HG02610 (cell line): ENCODE data around the gene TMA7.

Experiments used
- ATAC-seq: cut with Tn5 transposase; IDR thresholded peaks from one replicate; pipeline ENCODE4 v1.9.1; 2021; ENCODE audit warnings: mild to moderate bottlenecking, moderate library complexity; ENCODE audit not compliant: unreplicated experiment

TMA7 gene

DNA sequence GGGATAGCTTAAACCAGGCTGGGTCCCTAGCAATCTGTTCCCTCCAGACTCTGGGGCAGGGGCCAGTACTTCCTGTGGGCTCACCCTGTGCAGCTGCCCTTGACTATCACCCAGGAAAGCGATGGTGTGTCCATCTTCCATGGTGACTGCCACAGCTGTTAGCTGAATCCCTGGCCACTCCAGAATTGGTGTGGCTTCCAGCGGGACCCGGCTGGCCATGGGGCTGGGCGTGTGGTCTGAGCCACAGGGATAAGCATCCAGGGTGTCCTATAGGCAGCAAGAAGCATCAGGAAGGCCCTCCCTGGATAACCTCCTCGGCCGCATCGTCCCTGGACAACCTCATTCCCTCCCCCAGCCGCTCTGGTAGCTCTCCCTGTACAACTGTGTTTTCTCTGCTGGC is 17.4 kb upstream of the TMA7 start:
- ATAC-seq: no peak

- no peak for ATAC-seq
Observed at GRCh38 chr3:48423241-48423882, 16.7 kb upstream of the TMA7 start.

GRCh38 chr3:48423883-48424695 is 16.0 kb upstream of the TMA7 start:
- no peak for ATAC-seq

DNA sequence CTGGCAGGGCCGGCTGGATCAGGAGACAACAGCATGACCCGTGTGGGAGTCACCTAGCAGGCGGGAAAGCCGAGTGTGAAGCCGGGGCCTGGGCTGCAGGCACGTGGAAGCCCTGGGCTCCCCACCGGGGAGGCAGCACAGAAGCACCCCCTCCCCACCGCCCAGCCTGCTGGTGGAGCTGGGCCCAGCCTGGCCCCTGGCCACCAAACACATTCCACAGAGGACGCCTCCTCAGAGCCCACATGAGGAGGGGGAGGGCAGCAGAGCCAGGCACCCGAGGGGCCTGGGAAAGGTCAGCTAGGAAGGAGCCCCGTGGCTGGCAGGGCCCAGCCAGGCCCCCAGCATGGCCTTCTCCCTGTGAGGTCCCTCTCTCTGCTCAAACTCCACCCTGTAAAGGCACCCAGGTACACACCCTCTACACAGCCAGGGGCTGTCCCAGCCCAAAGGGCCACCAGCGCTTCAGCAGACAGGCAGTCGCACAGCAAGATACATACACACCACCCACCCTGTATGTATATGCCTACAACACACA is 14.7 kb upstream of the TMA7 start:
- no peak for ATAC-seq

GRCh38 chr3:48426401-48426909 is 13.6 kb upstream of the TMA7 start:
- ATAC-seq: no peak

- ATAC-seq: no peak
Observed at GRCh38 chr3:48426944-48427629, 13.0 kb upstream of the TMA7 start.

DNA sequence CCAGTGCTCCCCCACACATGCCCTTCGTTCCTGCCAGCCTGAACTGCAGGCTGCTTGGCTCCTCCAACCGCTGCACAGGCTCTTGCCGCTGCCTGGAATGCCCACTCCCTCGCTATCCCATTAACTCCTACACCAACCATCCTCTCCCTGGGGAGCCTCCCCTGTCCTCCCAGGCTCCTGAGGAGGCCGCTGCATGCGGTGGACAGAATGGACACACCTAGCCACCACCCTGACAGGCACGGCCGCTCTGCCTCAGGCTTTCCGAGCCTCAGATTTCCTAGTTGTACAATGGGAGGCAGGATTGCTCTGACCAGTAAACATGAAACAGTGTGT is 12.5 kb upstream of the TMA7 start:
- no peak for ATAC-seq

DNA sequence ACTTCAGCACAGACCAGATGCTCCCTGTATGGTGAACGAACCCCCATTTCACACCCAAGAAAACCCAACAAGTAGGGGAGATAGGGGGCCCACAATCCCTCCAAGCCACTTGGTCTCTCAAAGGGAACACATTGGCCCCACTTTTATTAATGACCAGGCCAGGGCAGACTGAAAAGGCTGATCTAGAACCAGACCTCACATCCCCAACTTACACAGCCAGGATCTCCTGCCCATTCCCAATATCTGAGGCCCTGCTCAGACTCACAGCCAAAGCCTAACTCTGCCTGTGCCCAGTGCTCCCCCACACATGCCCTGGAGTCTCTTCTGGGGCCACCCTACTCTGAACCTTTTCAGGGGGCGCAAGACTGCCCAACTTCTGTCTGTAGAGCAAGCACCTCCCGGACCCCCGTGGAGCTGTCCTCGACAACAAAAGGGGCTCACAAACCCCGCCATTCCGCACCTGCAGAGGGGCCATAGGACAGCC is 11.9 kb upstream of the TMA7 start:
- ATAC-seq: no peak

DNA sequence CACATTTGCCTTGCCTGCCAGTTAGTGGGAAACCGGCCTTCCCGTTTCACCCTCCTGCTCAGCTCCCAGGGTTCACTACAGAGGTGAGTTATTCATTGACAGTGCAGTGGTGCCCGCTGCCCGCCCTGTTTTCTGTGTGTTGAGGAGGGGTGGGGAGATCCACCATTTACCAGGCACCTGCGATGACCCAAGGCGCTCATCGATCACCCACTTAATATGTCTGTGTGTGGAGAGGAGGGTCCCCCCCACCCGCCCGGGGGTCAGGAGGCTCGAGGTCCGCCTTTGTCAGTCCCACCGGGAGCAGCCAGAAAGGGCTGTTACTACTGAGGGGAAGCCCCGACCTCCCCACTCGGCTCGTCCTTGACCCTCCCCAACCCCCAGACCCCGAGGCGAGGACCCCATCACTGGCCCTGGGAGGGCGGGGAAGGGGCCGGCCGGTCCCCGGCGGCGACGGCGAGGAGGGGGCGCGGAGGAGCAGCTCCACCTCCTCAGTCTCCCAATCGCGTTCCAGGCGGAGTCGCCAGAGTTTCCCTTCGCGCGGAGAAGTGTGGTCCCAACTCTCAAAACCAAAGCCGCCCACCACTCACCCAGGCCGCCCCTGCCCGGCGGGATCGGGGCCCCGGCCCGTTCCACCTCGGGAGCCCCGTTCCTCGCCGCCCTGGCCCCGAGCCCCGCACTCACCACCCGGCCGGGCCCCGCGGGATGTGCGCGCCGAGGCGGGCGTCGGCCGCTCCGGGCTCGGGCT is 11.3 kb upstream of the TMA7 start:
- ATAC-seq: peak; percentile 22

DNA sequence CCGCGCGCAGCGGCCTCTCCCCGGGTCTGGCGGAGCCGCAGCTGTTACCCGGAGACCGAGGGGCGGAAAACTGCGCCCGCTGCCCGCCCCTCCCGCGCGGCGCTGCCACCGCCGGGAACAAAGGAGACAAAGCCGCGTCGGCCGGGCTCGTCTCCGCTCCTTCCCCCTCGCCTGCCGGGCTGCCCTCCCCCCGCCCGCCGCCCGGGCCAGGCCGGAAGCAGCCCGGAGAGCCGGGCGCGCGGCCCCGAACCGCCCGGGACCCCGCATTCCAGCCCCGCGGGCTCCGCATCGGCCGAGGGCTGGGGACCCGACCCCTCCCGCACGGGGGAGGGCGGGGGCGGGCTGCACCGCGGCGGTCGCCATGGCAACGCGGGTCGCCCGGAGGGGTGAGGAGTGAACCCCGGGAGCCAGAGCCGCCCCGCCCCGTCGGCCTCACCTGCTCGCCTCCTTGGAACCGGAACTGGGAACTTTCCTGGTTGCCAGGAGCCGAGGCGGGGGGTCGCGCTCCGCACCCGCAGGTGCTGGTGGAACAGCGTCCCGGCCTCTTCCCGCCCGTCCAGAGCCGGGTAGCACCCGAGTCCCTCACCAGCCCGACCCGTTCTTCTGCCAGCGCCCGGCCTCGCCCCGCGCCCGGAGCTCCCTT is 10.6 kb upstream of the TMA7 start:
- ATAC-seq: peak; percentile 43

DNA sequence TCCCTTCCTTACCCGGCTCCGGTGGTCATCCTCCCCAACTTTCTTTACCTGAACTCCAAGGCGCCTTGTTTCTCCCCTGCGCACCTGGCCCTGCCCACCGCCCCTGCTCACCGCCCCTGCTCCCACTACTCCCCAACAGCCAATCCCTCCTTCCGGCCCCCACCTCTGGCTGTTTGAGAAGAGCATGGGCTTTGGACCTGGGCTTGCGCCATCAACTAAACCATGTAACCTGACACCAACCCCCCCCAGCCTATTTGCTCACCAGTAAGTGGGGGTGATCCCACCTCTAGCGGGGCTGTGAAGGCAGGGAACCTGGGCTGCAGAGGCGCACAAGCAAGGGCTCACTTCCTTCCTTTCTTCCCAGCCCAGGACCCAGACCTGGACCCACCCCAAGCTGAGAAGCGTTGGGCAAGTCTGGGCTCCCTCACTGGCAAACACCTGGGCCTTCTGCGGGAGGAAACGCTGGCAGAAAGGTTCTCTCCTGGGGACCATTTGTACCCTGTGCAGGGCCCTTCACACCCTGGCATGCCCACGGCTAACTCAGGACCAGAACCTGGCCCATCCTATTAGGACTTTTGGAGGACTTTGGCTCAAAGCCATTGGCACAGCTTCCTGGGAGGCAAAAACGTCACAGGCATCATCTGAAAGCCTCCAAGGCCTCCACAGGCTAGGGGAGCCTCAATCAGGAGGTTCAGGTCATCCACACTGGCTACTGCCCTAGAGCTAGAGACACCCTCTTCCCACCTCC is 9.9 kb upstream of the TMA7 start, which contains the start of gene PLXNB1:
PLXNB1 (minus strand) TSS at position 127 of the 748 bp plus-strand sequence. CDS start 5,475 bp downstream, outside the sequence.
- no peak for ATAC-seq

GRCh38 chr3:48430708-48431101 is 9.4 kb upstream of the TMA7 start:
- ATAC-seq: no peak

GRCh38 chr3:48431224-48432029 is 8.6 kb upstream of the TMA7 start:
- ATAC-seq: no peak

DNA sequence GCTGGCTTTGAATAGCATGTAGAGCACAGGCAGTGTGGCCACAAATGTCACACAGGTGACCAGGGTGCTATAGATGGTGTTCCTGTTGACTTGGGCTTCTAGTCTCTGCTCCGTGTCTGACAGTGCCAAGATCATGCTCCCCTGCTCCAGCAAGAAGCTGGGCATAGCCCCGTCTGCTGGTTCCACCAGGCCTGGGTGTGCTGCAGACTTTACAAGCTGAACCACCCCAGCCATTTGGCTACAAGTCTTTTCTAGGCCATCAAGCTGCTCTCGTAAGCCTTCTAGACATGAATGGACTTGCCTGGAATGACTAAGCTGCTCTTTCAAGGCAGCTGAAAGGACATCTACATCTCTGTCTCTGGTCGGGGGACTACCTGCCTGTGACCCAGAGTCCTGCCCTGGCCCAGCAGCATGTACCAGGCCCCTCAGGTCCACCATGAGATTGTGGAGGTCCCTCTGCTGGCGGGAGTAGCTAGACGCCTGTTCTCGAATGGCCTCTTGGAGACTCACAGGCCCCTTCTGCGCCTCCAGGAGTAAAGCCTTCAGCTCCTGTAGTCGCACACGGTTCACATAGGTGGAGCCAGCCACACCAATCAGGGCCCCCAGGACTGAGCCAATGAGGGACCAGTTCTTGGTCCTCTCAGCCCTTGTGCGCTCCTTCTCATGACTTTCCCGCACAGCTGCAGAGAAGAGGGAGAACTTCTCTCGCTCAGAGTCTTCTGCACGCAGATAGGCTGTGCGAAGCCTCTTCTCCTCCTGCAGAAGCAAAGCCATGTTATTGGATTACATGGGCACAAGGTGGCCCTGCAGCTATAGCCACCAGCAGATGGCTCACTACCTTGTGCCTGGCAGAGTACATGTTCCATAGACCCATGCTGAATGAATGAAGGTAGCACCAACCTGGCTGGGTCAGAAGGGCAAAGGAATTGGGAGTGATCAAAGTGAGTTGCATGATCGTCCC is 7.4 kb upstream of the TMA7 start:
- no peak for ATAC-seq

GRCh38 chr3:48433472-48434118 is 6.5 kb upstream of the TMA7 start:
- ATAC-seq: no peak

DNA sequence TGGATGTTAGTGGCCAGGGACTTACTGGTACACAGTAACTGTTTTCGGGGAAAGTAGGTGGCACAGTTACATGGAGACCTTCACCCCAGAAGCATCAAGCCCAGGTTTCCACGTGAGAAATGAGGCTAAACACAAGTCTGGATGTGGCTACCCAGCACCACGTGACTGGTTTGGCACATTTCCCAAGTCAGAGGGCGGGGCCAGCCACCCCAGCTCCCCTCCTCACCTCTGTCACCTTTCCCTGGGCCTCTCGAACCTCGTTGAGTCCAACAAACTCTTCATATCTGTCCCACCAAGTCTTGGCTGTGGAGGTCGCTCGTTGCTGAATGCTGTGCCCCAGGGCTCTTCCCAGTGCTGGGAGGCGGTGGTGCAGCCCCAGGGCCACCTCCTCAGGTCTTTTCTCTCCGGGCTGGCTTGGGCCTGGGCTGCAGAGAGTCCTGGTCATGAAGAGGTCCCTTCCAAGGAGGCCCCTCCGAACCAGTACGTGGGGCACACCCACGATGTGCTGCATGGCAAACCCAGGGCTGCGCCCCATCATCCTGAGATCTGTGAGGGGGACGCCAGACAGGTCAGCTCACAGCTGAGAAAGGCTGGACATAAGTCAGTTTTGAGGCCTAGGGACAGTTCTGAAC is 5.3 kb upstream of the TMA7 start:
- ATAC-seq: no peak

DNA sequence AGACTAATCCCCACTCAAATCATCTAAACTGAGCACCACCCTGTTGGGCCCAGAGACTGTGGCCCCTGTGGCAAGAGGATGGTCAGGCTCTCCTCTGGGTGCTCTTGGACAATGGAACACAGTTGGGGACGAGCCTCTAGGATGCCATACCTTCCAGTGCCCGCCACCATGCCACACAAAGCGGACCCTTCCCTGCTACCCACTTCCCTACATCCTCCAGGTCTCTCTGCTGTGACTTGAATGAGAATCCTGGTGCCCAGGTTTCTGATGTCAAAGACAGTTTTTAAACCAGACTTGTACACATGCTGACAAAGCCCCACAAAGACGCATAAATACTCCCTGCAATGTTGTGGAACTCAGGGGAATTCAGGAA is 4.8 kb upstream of the TMA7 start:
- no peak for ATAC-seq
